CD4-positive, alpha-beta T cell (primary cell): Measurements from ENCODE around the gene ANO4. TPM values are rescaled to one million over a fixed set of nuclear protein-coding genes. Genes with fewer than 3 reads are reported as not detected.

Experiments used
- ATAC-seq: fragments of 200-7000 bp; cut with Tn5 transposase; one replicate; pipeline ENCODE4 v1.10.0; 2022; ENCODE audit warnings: mild to moderate bottlenecking; ENCODE audit not compliant: poor library complexity
- CTCF ChIA-PET: fragments of 350-600 bp; sonication (Branson Sonifier 250); formaldehyde crosslinking; loops from one replicate; lab custom pipeline; 2021; ENCODE audit warnings: antibody characterized with exemption, inconsistent platforms; lab: Charles Lee
- POLR2A ChIA-PET: fragments of 350-600 bp; sonication (Branson Sonifier 250); formaldehyde crosslinking; loops from one replicate; lab custom pipeline; 2021; ENCODE audit warnings: antibody characterized with exemption, inconsistent platforms; lab: Charles Lee
- DNase-seq, 14 experiments: peaks; one replicate each; pipeline ENCODE4 v3.0.0-alpha.2; 2013 to 2020; ENCODE audit warnings: mixed read lengths in 2 of 14
- H3K27ac ChIP-seq, 2 donors: one replicate each; pipeline versions ENCODE4 v1.5.1 to v1.7.0; 2013; ENCODE audit warnings: low read length in 2 of 2, low read depth in 1 of 2, mild to moderate bottlenecking in 1 of 2
- H3K27me3 ChIP-seq, 2 experiments: 1 replicate in 1 of 2; 2 replicates in 1 of 2; pipeline versions ENCODE4 v1.6.1 to v1.7.0; 2013; ENCODE audit warnings: low read length in 2 of 2, control low read depth in 1 of 2, mild to moderate bottlenecking in 1 of 2, moderate library complexity in 1 of 2; ENCODE audit not compliant: insufficient read depth in 2 of 2, control insufficient read depth in 1 of 2
- H3K36me3 ChIP-seq: one replicate; pipeline ENCODE4 v1.6.1; 2013; ENCODE audit warnings: low read length, control low read depth; ENCODE audit not compliant: insufficient read depth
- H3K4me1 ChIP-seq: one replicate; pipeline ENCODE4 v1.6.1; 2013; ENCODE audit warnings: low read length, control low read depth; ENCODE audit not compliant: insufficient read depth
- H3K4me3 ChIP-seq: one replicate; pipeline ENCODE4 v1.5.1; 2013; ENCODE audit warnings: mild to moderate bottlenecking, low read length, moderate library complexity
- H3K9me3 ChIP-seq, 2 experiments: 1 replicate in 1 of 2; 2 replicates in 1 of 2; pipeline versions ENCODE4 v1.6.1 to v1.7.0; 2013; ENCODE audit warnings: low read length in 2 of 2, mild to moderate bottlenecking in 2 of 2, control low read depth in 1 of 2, moderate library complexity in 1 of 2; ENCODE audit not compliant: control insufficient read depth in 1 of 2, insufficient read depth in 1 of 2
- H3K27ac Mint-ChIP-seq: one replicate; pipeline ENCODE4 v1.8.0; 2020; ENCODE audit warnings: mixed read lengths
- H3K27me3 Mint-ChIP-seq: one replicate; pipeline ENCODE4 v1.8.0; 2021; ENCODE audit warnings: mixed read lengths
- H3K36me3 Mint-ChIP-seq: one replicate; pipeline ENCODE4 v1.8.0; 2021; ENCODE audit warnings: low read depth, mixed read lengths
- H3K4me1 Mint-ChIP-seq: one replicate; pipeline ENCODE4 v1.8.0; 2021; ENCODE audit warnings: low read depth, mixed read lengths
- H3K4me3 Mint-ChIP-seq: one replicate; pipeline ENCODE4 v1.8.0; 2020; ENCODE audit warnings: mild to moderate bottlenecking, mixed read lengths
- H3K9me3 Mint-ChIP-seq: one replicate; pipeline ENCODE4 v1.8.0; 2020; ENCODE audit warnings: mixed read lengths
- CTCF ChIP-seq: fragments of 200-600 bp; IDR thresholded peaks from one replicate; pipeline ENCODE4 v1.8.0; 2022; ENCODE audit warnings: antibody characterized with exemption, mild to moderate bottlenecking
- intact Hi-C, 2 experiments: fragments of 100-400 bp; cut with DNase I in 1 of 2; cut with micrococcal nuclease in 1 of 2; formaldehyde crosslinking; loops; one replicate each; pipeline versions ENCODE4 v1.15.1 to v1.9.0; 2023 to 2025; cut with DNase I, micrococcal nuclease
- total RNA-seq, 174 experiments: library from RNA in 2 of 174; stranded (reverse) in 2 of 174; gene quantifications; one replicate each; pipeline ENCODE4 v1.2.3 and lab custom pipeline; 2021 to 2026

ANO4 gene
- total RNA-seq, 2 experiments from 2014 or later, result not detected

GRCh38 chr12:100823963-100824362, 29.4 kb downstream of the ANO4 start:
- POLR2A ChIA-PET, result no interaction called here
- H3K27ac Mint-ChIP-seq, result no peak overlapping the region

GRCh38 chr12:100824476-100824875, 29.9 kb downstream of the ANO4 start:
- POLR2A ChIA-PET, result no interaction called here

More at GRCh38 chr12:100823963-100824362, 29.4 kb downstream of the ANO4 start:
- no peaks in the 10 kb centered on the region for H3K27me3 ChIP-seq
- H3K36me3 Mint-ChIP-seq, result no peaks in the 10 kb centered on the region
- no peaks in the 10 kb centered on the region for H3K4me1 ChIP-seq
- no peak overlapping the region for H3K27ac ChIP-seq
- no peak for DNase-seq
- H3K4me1 Mint-ChIP-seq, result no peaks in the 10 kb centered on the region
- H3K9me3 ChIP-seq, result no peaks in the 10 kb centered on the region
- peaks cover 4% of the 10 kb centered on the region for H3K9me3 Mint-ChIP-seq
- no peak for TF ChIP-seq CTCF
- H3K4me3 ChIP-seq, result no peak overlapping the region
- no peak overlapping the region for H3K4me3 Mint-ChIP-seq
- intact Hi-C loops, result no loop called here
- no peaks in the 10 kb centered on the region for H3K27me3 Mint-ChIP-seq
- CTCF ChIA-PET, result no interaction called here
- no peaks in the 10 kb centered on the region for H3K36me3 ChIP-seq
- no peak for ATAC-seq

GRCh38 chr12:100826323-100826722, 31.7 kb downstream of the ANO4 start:
- Mint-ChIP-seq H3K27ac (no peak overlapping the region), H3K4me1 (no peaks in the 10 kb centered on the region), H3K9me3 (peaks cover 2% of the 10 kb centered on the region), H3K4me3 (no peak overlapping the region), H3K27me3 (no peaks in the 10 kb centered on the region), H3K36me3 (no peaks in the 10 kb centered on the region)
- Histone ChIP-seq H3K27ac (no peak overlapping the region), H3K36me3 (no peaks in the 10 kb centered on the region), H3K4me3 (no peak overlapping the region), H3K4me1 (no peaks in the 10 kb centered on the region), H3K27me3 (no peaks in the 10 kb centered on the region), H3K9me3 (no peaks in the 10 kb centered on the region)
- CTCF ChIA-PET, result no interaction called here
- DNase-seq, result peak in 3 of 14 experiments; percentile 0 to 7 (median 5)
- TF ChIP-seq CTCF, result no peak
- intact Hi-C loops, result no loop called here
- ATAC-seq, result no peak
- POLR2A ChIA-PET, result no interaction called here

More at GRCh38 chr12:100824476-100824875, 29.9 kb downstream of the ANO4 start:
- intact Hi-C loops, result no loop called here
- Histone ChIP-seq H3K36me3 (no peaks in the 10 kb centered on the region), H3K9me3 (no peaks in the 10 kb centered on the region), H3K27ac (no peak overlapping the region), H3K27me3 (no peaks in the 10 kb centered on the region), H3K4me1 (no peaks in the 10 kb centered on the region), H3K4me3 (no peak overlapping the region)
- Mint-ChIP-seq H3K9me3 (peaks cover 4% of the 10 kb centered on the region), H3K36me3 (no peaks in the 10 kb centered on the region), H3K4me1 (no peaks in the 10 kb centered on the region), H3K27ac (no peak overlapping the region), H3K27me3 (no peaks in the 10 kb centered on the region), H3K4me3 (no peak overlapping the region)
- TF ChIP-seq CTCF, result no peak
- DNase-seq, result no peak
- no peak for ATAC-seq
- CTCF ChIA-PET, result no interaction called here
